H1 (cell line): ENCODE measurements around the gene MREG.

Experiments
- ASH2L ChIP-seq: fragments of 200-600, 300-600 bp; sonication (generic); IDR thresholded peaks from one replicate; pipeline ENCODE4 v1.7.1; 2017; ENCODE audit warnings: low read length
- CTCF ChIP-seq, 3 experiments: IDR thresholded peaks; 1 replicate in 2 of 3; 2 replicates in 1 of 3; pipeline versions ENCODE4 v1.5.1 to v1.6.1; 2011; ENCODE audit warnings: low read length in 3 of 3, mild to moderate bottlenecking in 3 of 3, inconsistent platforms in 2 of 3, low read depth in 1 of 3, moderate library complexity in 1 of 3; ENCODE audit not compliant: insufficient read depth in 1 of 3; ENCODE audit errors: control extremely low read depth in 1 of 3
- EZH2 ChIP-seq: fragments of 200-600 bp; sonication (generic); IDR thresholded peaks from 2 replicates; pipeline ENCODE4 v1.7.1; 2012; ENCODE audit warnings: low read depth, mild to moderate bottlenecking, moderate library complexity, low read length, inconsistent platforms; ENCODE audit not compliant: severe bottlenecking
- KDM5A ChIP-seq: fragments of 200-600 bp; IDR thresholded peaks from 2 replicates; pipeline ENCODE4 v1.7.1; 2012; ENCODE audit warnings: mild to moderate bottlenecking, low read length, inconsistent platforms, mixed read lengths
- POLR2A ChIP-seq, 2 experiments: IDR thresholded peaks; 1 replicate in 1 of 2; 2 replicates in 1 of 2; pipeline ENCODE4 v1.6.1; 2011; ENCODE audit warnings: low read depth in 2 of 2, low read length in 2 of 2, mild to moderate bottlenecking in 2 of 2; ENCODE audit errors: control extremely low read depth in 1 of 2
- TAF1 ChIP-seq: IDR thresholded peaks from 2 replicates; pipeline ENCODE4 v1.6.1; 2011; ENCODE audit warnings: mild to moderate bottlenecking, low read depth, low read length

GRCh38 chr2:215906458-215906857, 106.9 kb downstream of the MREG start:
- TF ChIP-seq TAF1 (no peak), POLR2A (IDR thresholded peaks at IDR 0.05; ENCODE audit: control extremely low read depth in 1 of 2, low read depth in 2 of 2, low read length in 2 of 2) (no peak), KDM5A (no peak), CTCF (IDR thresholded peaks at IDR 0.05; ENCODE audit: control extremely low read depth in 1 of 3, insufficient read depth in 1 of 3, low read depth in 1 of 3, low read length in 3 of 3) (no peak), ASH2L (no peak), EZH2 (no peak)
